ENCODE measurements around the gene TMEM80.
"Not testable (repeated sequence)": the region's sequence is repeated elsewhere in the genome, so short reads cannot be mapped to it uniquely, and the experiment has no call there.

Gene TMEM80

DNA sequence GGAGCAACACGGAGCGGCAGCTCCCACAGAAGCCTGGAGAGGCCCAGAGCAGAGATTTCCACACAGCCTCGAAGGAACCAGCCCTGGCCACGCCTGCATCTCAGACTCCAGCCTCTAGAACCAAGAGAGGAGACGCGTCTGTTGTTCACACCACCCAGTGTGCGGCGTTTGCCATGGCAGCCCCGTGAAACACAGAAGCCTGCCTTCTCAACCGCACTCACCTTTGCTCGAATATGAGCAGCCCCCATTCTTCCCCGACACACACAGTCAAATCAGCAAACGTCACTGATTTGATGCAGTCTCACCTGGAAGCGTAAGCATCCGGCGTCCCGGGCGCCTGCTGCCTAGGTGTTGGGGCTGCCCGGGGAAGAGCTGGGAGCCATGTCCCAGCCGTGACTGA, 37.5 kb downstream of the TMEM80 start:
- Histone ChIP-seq H3K36me3 (ENCODE audit: insufficient read depth, low read length) (no peaks in the 10 kb centered on the region), H3K4me1 (ENCODE audit: insufficient read depth, low read length, poor library complexity, severe bottlenecking) (no peaks in the 10 kb centered on the region)

DNA sequence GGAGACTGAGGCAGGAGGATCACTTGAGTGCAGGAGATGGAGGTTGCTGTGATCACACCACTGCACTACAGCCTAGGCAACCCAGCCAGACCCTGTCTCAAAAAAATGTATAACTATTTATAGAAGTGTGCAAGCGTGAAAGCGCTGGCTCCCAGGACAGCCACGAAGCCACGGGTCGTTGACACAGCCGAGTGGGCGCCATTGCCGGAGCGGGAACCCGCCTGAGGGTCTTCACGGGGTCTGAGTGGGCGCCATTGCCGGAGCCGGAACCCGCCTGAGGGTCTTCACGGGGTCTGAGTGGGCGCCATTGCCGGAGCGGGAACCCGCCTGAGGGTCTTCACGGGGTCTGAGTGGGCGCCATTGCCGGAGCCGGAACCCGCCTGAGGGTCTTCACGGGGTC, 38.9 kb downstream of the TMEM80 start:
- not testable (repeated sequence) for H4K20me1 ChIP-seq (ENCODE audit: insufficient read depth, low read length, poor library complexity, severe bottlenecking); H3K9me2 ChIP-seq (replicated peaks; ENCODE audit: low read depth, low read length); H3K4me2 ChIP-seq (ENCODE audit: low read depth, low read length, poor library complexity, severe bottlenecking); H3K79me2 ChIP-seq (ENCODE audit: insufficient read depth, low read length); H3K9ac ChIP-seq (ENCODE audit: low read depth, low read length, poor library complexity, severe bottlenecking); H3K9me3 ChIP-seq (ENCODE audit: insufficient read depth, low read depth, low read length); H3K4me3 ChIP-seq (ENCODE audit: low read length, poor library complexity, severe bottlenecking); H3K4me1 ChIP-seq (ENCODE audit: insufficient read depth, low read length, poor library complexity, severe bottlenecking); H3F3A ChIP-seq (ENCODE audit: low read depth); H2AFZ ChIP-seq (ENCODE audit: low read length); H3K27me3 ChIP-seq (ENCODE audit: insufficient read depth, low read length, poor library complexity, severe bottlenecking); H3K36me3 ChIP-seq (ENCODE audit: insufficient read depth, low read length)

More for the DNA sequence above, 37.5 kb downstream of the TMEM80 start:
- Histone ChIP-seq H3K9ac (ENCODE audit: low read depth, low read length, poor library complexity, severe bottlenecking) (no peak overlapping the region), H3K4me3 (ENCODE audit: low read length, poor library complexity, severe bottlenecking) (no peak overlapping the region), H3K4me2 (ENCODE audit: low read depth, low read length, poor library complexity, severe bottlenecking) (no peak overlapping the region), H3F3A (ENCODE audit: low read depth) (no peaks in the 10 kb centered on the region), H3K27me3 (ENCODE audit: insufficient read depth, low read length, poor library complexity, severe bottlenecking) (no peaks in the 10 kb centered on the region), H3K9me2 (replicated peaks; ENCODE audit: low read depth, low read length) (no peaks in the 10 kb centered on the region), H3K9me3 (ENCODE audit: insufficient read depth, low read depth, low read length) (no peaks in the 10 kb centered on the region), H2AFZ (ENCODE audit: low read length) (no peak overlapping the region), H4K20me1 (ENCODE audit: insufficient read depth, low read length, poor library complexity, severe bottlenecking) (no peaks in the 10 kb centered on the region), H3K79me2 (ENCODE audit: insufficient read depth, low read length) (no peaks in the 10 kb centered on the region)
- TF ChIP-seq EZH2phosphoT487 (IDR thresholded peaks at IDR 0.05; ENCODE audit: borderline replicate concordance) = no peak
- TF ChIP-seq, protein P1, sequence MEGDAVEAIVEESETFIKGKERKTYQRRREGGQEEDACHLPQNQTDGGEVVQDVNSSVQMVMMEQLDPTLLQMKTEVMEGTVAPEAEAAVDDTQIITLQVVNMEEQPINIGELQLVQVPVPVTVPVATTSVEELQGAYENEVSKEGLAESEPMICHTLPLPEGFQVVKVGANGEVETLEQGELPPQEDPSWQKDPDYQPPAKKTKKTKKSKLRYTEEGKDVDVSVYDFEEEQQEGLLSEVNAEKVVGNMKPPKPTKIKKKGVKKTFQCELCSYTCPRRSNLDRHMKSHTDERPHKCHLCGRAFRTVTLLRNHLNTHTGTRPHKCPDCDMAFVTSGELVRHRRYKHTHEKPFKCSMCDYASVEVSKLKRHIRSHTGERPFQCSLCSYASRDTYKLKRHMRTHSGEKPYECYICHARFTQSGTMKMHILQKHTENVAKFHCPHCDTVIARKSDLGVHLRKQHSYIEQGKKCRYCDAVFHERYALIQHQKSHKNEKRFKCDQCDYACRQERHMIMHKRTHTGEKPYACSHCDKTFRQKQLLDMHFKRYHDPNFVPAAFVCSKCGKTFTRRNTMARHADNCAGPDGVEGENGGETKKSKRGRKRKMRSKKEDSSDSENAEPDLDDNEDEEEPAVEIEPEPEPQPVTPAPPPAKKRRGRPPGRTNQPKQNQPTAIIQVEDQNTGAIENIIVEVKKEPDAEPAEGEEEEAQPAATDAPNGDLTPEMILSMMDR (conservative IDR thresholded peaks at IDR 0.05; ENCODE audit: low read length) = no peak

DNA sequence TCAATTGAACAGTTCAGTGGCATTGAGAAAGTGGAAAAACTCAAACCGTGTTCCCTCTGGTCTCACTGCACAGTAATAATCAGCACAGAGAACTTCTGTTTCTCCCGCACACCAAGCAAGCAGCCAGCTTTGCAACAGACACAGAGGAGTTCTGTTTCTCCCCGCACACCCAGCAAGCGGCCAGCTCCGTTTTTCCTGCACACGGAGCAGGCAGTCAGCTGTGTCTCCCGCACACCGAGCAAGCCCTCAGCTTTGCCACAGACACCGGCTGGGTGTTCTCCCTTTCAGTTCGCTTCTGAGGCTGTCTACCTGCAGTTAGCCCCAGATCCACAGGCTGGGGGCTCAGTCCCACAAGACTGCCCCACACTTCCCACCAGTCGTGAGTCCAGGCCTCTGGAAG, 41.8 kb downstream of the TMEM80 start:
- H3K79me2 ChIP-seq (ENCODE audit: insufficient read depth, low read length) = no peaks in the 10 kb centered on the region
- no peaks in the 10 kb centered on the region for H3K4me1 ChIP-seq (ENCODE audit: insufficient read depth, low read length, poor library complexity, severe bottlenecking)
- H3K27me3 ChIP-seq (ENCODE audit: insufficient read depth, low read length, poor library complexity, severe bottlenecking) = no peaks in the 10 kb centered on the region
- no peaks in the 10 kb centered on the region for H3F3A ChIP-seq (ENCODE audit: low read depth)
- H3K4me3 ChIP-seq (ENCODE audit: low read length, poor library complexity, severe bottlenecking) = no peak overlapping the region
- H3K9me3 ChIP-seq (ENCODE audit: insufficient read depth, low read depth, low read length) = no peaks in the 10 kb centered on the region
- H4K20me1 ChIP-seq (ENCODE audit: insufficient read depth, low read length, poor library complexity, severe bottlenecking) = no peaks in the 10 kb centered on the region
- H3K9ac ChIP-seq (ENCODE audit: low read depth, low read length, poor library complexity, severe bottlenecking) = no peak overlapping the region
- peak overlapping the region; percentile 60; the same call in 1 of the 2 replicates for H2AFZ ChIP-seq (ENCODE audit: low read length)
- H3K9me2 ChIP-seq (replicated peaks; ENCODE audit: low read depth, low read length) = no peaks in the 10 kb centered on the region
- H3K4me2 ChIP-seq (ENCODE audit: low read depth, low read length, poor library complexity, severe bottlenecking) = no peak overlapping the region
- H3K36me3 ChIP-seq (ENCODE audit: insufficient read depth, low read length) = no peaks in the 10 kb centered on the region
- no peak for TF ChIP-seq EZH2phosphoT487 (IDR thresholded peaks at IDR 0.05; ENCODE audit: borderline replicate concordance)
- TF ChIP-seq, protein P1 (conservative IDR thresholded peaks at IDR 0.05; ENCODE audit: low read length) = no peak

DNA sequence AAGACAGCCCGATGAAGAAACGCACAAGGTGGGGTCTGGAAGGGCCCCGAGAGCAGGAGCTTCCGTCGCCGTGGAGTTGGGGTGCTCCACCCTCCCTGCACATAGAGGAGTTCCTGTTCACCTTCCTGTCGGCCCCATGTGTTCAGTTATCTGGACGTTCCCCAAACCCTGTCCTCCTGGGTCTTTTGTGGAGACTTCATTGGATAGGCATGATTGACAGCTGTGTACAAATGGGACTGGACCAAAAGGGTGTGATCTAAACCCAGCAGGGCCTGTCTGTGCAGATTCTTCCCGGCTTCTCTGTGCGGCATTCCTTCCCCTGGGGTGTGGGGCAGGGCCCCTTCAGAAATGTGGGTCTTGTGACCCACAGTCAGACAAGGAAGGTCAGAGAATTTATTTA, 42.3 kb downstream of the TMEM80 start:
- H3K4me3 ChIP-seq (ENCODE audit: low read length, poor library complexity, severe bottlenecking); H3K9ac ChIP-seq (ENCODE audit: low read depth, low read length, poor library complexity, severe bottlenecking); H3K9me3 ChIP-seq (ENCODE audit: insufficient read depth, low read depth, low read length); H3K36me3 ChIP-seq (ENCODE audit: insufficient read depth, low read length); H4K20me1 ChIP-seq (ENCODE audit: insufficient read depth, low read length, poor library complexity, severe bottlenecking); H3F3A ChIP-seq (ENCODE audit: low read depth); H2AFZ ChIP-seq (ENCODE audit: low read length); H3K27me3 ChIP-seq (ENCODE audit: insufficient read depth, low read length, poor library complexity, severe bottlenecking); H3K9me2 ChIP-seq (replicated peaks; ENCODE audit: low read depth, low read length); H3K4me1 ChIP-seq (ENCODE audit: insufficient read depth, low read length, poor library complexity, severe bottlenecking); H3K79me2 ChIP-seq (ENCODE audit: insufficient read depth, low read length); H3K4me2 ChIP-seq (ENCODE audit: low read depth, low read length, poor library complexity, severe bottlenecking): not testable (repeated sequence)
